Stimulated activated naive CD4-positive, alpha-beta T cell (primary cell): ENCODE results near the gene ZDHHC9.
"Not testable (repeated sequence)": the region's sequence is repeated elsewhere in the genome, so short reads cannot be mapped to it uniquely, and the experiment has no call there.

Source experiments
- DNase-seq, 6 experiments: peaks; one replicate each; lab custom pipeline; 2025; lab: John Stamatoyannopoulos, UW

The ZDHHC9 gene

GRCh38 chrX:129843459-129844306 is at the start of gene ZDHHC9:
Gene ZDHHC9 (minus strand): TSS chrX:129843886. CDS start chrX:129841945, 1,941 bp downstream.
- peak; percentile 60 to 83 (median 78) for DNase-seq

DNA sequence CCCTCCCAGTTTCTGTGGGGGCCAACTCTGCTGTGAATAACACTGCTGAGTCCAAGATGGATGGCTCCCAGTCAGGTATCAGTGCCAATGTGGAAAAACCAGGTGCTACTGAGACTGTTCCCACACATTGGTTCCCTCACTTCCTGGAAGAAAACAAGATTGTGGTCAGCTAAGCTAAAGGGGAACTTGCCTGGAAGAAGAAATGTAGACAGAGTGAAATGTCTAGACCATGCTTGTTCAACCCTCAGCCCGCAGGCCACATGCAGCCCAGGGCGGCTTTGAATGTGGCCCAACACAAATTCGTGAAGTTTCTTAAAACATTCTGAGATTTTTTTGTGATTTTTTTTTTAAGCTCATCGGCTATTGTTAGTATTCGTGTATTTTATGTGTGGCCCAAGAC is 33.7 kb upstream of the ZDHHC9 start:
- DNase-seq = no peak

DNA sequence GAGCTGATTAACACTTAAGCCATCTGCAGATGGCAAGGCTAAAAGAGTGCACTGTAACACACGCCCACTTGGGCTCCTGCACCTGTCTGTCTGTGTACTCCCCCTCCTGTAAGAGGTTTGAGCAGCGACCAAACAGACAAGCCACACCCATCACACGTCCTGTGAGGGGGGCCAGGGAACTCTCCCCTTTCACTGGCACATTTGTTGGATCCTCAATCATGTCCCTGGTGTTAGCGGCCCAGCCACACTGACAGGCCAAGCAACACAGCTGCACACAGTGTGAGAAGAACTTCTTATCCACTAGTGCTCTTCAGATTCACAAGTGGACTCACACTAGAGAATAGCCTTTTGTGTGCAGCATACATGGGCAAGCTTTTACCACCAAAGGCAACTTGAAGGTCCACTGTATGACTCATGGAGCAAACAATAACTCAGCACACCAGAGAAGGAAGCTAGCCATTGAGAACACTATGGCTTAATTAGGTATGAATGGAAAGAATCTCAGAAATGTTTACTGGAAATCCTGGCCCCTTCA is 33.2 kb upstream of the ZDHHC9 start:
- no peak for DNase-seq

GRCh38 chrX:129875669-129876068 is 32.0 kb upstream of the ZDHHC9 start:
- DNase-seq = no peak

GRCh38 chrX:129872524-129872923 is 28.8 kb upstream of the ZDHHC9 start:
- no peak for DNase-seq

GRCh38 chrX:129866321-129866720 is 22.6 kb upstream of the ZDHHC9 start:
- DNase-seq = not testable (repeated sequence)

GRCh38 chrX:129859134-129859533 is 15.4 kb upstream of the ZDHHC9 start:
- not testable (repeated sequence) for DNase-seq

DNA sequence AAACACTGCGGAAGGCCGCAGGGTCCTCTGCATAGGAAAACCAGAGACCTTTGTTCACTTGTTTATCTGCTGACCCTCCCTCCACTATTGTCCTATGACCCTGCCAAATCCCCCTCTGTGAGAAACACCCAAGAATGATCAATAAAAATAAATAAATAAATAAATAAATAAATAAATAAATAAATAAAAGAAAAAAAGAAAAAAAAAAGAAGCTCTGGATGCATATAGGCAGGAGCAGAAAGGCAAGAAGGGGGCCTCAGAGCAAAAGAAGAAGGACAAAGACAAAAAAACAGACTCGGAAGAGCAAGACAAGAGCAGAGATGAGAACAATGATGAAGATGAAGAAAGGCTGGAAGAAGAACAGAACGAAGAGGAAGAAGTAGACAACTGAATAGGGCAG is 8.1 kb upstream of the ZDHHC9 start:
- not testable (repeated sequence) for DNase-seq

DNA sequence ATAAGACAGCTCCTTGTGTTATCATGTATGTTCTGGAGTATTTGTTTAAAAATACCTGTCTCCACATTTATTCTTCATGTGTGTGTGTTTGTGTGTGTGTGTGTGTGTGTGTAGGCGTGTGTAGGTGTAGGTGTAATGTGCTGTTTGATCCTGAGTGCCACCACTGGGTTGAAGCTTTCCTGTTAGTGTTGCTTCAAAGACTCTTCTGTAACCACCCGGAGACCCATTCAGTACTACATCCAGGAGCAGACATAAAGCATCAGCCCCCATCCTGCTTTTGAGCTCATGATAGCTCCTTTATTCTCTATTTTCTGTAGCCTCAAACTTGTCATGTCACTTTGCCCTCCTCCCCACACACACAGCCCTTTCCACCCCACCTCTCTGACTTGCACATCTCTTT is 3.0 kb upstream of the ZDHHC9 start:
- DNase-seq = peak in 3 of 6 experiments; percentile 20 to 44 (median 44)

DNA sequence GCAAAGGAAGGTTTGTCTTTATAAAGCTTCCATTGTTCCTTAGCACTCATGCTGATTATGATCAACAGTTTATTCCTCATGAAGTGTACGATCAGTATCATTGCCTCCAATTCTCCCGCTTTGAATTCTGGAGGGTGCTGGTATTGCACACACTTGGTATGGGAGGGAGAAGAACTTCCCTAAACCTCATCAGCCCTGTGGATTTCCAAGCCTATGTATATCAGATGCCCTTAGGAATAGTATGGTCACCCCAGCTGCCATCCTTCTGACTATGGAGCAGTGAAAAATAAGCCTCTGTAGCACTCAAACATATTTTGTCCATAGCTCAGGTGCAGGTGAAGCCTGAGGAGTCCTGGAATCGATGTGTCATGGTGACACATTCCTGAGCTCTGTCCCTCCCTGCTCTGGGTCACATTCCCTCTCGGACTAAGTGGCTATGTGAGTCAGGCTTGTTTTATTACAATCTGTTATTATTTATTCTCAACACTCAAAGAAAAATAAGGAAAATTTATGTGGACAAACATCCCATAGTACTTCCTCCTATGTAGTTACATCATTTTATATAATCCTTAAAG is 2.0 kb upstream of the ZDHHC9 start:
- DNase-seq = no peak

DNA sequence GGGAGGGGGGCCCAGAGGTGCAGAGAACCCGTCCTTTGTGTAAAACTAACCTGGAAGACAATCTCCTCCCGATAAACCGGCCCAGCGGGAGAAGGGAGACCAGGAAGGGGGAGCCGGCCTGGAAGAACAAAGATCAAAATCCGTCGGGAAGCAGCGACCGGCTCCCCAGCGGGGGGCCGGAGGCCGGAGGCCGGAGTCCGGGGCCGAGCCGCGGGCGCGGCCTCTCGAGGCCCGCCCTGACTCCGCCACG is 552 bp downstream of the ZDHHC9 start:
- DNase-seq = no peak

DNA sequence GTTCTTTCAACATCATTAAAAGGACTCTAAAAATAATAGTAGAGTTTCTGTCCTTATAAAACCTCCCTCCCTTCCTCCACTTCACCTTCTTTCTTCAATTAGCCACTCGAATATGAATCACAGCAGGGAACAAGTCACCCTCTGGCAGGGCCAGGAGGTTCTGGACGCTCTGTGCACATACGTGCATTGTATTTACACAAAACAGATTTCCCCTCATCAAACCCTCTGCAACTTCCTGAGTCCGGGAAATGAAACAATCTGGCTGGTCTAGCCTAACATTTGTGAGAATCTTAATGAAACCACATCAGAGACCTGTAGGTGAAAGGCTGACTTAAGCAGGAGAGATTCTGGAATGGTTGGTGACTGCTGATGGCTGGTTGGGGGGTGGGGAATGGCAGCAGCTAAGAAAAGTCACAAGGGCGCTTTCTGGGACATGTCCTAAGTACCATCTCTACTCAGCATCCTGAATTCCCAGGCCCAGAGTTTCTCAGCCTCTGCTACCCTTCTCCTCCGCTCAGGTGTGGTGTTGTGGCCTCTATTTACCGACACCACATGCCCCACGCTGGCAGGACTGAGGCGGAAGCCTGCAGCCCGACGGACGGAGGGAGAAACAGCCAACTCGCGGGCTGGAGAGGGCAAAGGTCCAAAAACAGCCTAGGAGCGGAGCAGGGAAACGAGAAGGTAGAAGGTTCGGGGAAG is 1.0 kb downstream of the ZDHHC9 start:
- DNase-seq = no peak

GRCh38 chrX:129840344-129840743 is 3.3 kb downstream of the ZDHHC9 start:
- DNase-seq = no peak

DNA sequence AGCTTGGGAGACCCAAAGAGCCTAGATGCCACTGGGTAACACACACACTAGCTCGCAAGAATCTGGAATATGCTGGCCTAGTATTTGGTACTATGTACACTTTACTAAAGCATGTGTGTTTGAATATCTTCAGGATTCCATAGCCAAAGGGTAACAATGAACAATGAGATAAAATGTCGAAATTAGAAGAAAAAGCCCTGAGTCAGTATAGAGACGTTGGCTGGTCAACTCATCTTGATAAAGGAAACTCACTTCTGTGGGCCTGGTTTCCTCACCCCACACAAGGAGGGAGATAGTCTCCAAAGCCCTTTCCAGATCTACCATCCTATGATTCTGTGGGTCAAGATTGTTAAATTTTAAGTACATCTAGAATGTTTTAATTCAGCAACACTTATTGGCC is 6.9 kb downstream of the ZDHHC9 start:
- DNase-seq = no peak

- no peak for DNase-seq
These were observed 10.3 kb downstream of the ZDHHC9 start for GRCh38 chrX:129833153-129833990.

- no peak for DNase-seq
These were observed 12.4 kb downstream of the ZDHHC9 start for GRCh38 chrX:129831091-129831885.

- DNase-seq = no peak
These were observed 13.2 kb downstream of the ZDHHC9 start for GRCh38 chrX:129830494-129830893.

DNA sequence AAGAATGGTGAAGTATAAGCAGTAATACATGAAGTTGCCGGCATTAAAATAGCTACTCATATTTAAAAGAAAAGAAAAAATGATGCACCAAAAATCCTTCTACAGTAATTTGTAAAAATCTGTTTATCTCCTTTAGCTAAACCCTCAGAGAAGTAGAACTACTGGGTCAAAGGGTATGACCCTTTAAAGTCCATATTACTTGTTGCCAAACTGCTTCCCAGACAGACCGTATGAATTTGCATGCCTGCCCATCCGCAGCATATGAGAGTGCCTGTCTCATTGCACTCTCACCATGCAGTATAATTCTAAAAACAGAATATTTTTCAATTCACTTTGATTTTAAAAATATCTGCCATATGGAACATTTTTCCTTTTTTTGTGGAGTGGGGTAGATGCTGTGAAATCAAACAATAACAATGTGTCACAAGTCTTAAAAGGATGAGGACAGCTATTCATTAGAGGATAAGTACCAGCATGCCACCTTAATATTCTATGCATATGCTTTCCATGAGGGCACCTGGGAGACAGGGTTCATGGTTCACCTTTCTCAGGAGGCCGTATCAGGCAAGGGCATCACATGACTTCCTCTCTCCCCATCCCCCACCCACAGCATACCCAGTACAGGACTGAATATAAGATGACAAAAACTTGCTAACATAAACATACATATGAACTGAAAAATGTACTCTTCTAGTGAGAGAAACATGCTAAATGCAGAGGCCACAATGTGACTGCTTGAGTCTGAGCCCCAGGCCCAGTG is 17.8 kb downstream of the ZDHHC9 start:
- peak in 2 of 6 experiments; percentile 2 to 33 for DNase-seq

GRCh38 chrX:129824620-129825019 is 19.1 kb downstream of the ZDHHC9 start:
- no peak for DNase-seq

GRCh38 chrX:129823522-129823921 is 20.2 kb downstream of the ZDHHC9 start:
- no peak for DNase-seq
